ENCODE results near the gene MRPL43. TPM values are rescaled to one million over a fixed set of nuclear protein-coding genes. Genes with fewer than 3 reads are reported as not detected.

Gene MRPL43
- total RNA-seq, 1 experiment from 2014 or later, result 92.1 TPM

DNA sequence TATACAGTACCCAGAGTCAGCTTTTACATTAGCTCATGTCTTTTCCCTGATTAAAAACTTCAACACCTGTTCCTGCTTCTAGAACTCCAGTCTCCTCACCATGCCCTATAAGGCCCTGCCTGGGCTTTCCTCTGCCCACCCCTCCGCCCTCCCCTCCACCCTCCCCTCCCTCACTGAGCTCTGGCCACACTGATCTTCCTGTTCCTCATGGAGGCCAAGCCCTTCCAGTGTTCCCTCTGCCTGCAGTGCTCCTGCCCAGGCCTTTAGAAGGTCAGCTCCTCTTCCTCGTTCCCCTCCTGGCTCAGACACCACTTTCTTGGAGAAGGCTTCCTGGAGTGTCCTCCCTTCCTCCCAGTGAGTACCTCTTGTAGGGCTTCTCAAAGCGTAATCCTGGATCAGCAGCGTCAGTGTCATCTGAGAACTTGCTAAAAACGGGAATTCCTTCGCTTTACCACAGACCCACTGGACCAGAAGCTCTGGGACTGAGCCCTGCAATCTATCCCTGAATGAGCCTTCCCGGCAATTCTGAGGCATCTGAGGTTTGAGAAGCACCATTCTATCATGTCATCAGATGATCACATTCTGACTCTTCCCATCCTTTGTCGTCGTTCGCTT lies 39.9 kb upstream of the MRPL43 start:
- H3K27me3 ChIP-seq, result no peaks in the 10 kb centered on the region
- H3K27ac ChIP-seq, result no peak overlapping the region
- no peak overlapping the region for H3K4me3 ChIP-seq
- H3K36me3 ChIP-seq, result no peaks in the 10 kb centered on the region
- H3K9me3 ChIP-seq (replicated peaks), result no peaks in the 10 kb centered on the region
- DNase-seq, result peak; percentile 43 to 47
- H3K4me1 ChIP-seq, result peaks cover 40% of the 10 kb centered on the region

DNA sequence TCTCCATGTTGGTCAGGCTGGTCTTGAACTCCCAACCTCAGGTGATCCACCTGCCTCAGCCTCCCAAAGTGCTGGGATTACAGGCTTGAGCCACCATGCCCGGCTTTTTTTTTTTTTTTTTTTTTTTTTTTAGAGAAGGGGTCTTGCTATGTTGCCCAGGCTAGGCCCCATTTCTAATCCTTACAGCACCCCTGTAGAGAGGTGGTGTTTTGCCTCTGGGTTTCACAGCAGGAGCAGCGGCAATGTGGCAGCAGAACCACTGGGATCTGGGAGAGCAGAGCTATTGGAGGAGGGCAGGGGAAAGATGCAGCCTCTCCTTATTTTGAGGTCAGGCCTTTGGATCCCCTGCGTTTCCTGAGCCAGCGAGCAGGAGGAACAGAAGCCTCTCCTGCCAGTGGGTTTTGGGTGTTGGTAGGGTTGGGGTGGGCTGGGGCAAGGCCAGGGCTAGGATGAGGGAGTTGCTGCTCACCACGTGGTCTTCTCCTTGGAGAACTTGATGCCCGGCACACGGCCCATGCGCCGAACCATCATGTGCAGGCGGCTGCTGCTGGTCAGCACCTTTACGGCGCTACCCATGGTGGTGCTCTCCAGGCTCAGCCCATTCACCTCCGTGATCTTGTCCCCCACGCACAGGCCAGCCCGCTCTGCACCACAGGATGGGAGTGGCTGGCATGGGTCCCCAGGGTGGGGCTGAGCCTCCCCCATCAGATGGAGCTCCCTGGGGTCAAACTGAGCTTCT lies 35.8 kb upstream of the MRPL43 start:
- Histone ChIP-seq H3K4me3 (no peak overlapping the region), H3K36me3 (no peaks in the 10 kb centered on the region), H3K4me1 (peaks cover 21% of the 10 kb centered on the region), H3K27me3 (no peaks in the 10 kb centered on the region), H3K27ac (no peak overlapping the region), H3K9me3 (replicated peaks) (no peaks in the 10 kb centered on the region)
- no peak for DNase-seq

DNA sequence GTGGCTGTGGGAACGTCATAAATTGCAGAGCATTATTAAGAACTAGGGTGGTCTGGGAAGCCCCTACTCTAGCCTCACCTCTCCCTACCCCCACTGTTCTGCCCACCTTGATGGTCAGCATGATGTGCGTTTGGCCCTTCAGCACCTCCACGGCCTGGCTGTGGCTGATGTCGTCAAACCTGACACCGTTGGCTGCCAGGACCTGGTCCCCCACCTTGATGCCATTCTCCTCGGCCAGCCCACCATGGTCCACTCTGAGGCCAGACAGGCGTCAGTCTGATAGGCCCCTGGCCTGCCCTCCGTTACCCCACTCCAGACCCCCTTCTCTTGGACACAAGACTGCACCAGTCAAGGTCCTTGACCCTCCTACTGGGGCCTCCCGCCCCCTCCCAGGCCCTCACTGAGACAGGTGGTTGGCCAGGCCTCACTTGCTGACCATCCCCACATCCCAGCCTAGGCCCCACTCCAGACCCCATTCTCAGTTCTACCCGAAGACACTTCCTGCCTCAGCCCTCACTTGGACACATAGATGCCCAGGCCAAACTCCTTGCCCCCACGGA lies 34.5 kb upstream of the MRPL43 start:
- Histone ChIP-seq H3K27ac (no peak overlapping the region), H3K27me3 (no peaks in the 10 kb centered on the region), H3K9me3 (replicated peaks) (no peaks in the 10 kb centered on the region), H3K4me3 (no peak overlapping the region), H3K4me1 (peaks cover 13% of the 10 kb centered on the region), H3K36me3 (no peaks in the 10 kb centered on the region)
- DNase-seq, result no peak

DNA sequence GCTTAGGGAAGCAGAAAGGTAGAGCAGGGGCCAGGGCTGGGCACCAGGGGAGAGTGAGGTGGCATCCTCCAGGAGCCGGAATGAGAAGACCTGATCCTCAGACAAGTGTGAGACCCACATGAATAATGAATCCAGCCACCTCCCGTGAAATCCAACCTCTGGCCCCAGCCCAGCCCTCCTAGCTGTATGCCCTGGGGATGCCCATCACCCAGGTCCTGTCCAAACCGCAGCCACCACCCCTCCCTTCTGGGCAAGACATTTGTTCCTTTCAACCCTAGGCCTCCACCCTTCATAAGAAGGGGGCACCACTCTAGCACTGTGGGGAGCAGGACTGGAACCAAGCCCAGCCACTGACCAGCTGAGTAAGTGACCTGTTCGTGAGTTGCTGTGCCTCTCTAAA lies 33.9 kb upstream of the MRPL43 start:
- no peak for DNase-seq
- Histone ChIP-seq H3K27me3 (no peaks in the 10 kb centered on the region), H3K36me3 (no peaks in the 10 kb centered on the region), H3K4me3 (no peak overlapping the region), H3K9me3 (replicated peaks) (no peaks in the 10 kb centered on the region), H3K27ac (no peak overlapping the region), H3K4me1 (peaks cover 9% of the 10 kb centered on the region)

DNA sequence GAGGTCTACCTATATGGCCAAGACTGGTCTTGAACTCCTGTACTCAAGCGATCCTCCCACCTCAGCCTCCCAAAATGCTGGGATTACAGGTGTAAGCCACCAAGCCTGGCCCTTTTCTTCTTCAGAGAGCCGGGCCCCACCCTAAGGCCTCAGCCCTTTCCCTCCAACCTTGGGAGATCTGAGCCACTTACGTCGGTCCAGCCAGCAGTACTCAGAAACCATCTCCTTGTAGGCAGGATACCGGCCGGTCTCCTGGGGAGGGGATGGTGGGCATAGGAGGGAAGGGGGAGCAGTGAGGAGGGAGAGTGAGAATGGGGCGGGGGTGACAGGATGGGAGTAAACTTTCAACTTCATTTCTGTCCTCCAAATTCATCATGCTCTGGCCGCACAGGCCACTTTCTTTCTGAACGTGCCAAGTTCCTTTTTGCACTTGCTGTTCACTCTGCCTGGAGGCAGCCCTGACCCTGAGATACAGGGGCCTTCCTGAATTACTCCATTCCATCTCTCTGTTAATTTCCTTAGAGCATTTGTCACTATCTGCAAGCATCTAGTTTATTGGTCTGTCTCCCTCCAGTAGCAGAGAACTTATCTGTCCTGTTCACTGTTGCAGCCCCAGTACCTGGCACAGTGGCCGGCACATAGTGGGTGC lies 33.3 kb upstream of the MRPL43 start:
- Histone ChIP-seq H3K4me3 (no peak overlapping the region), H3K27ac (no peak overlapping the region), H3K9me3 (replicated peaks) (no peaks in the 10 kb centered on the region), H3K27me3 (no peaks in the 10 kb centered on the region), H3K4me1 (peaks cover 9% of the 10 kb centered on the region), H3K36me3 (no peaks in the 10 kb centered on the region)
- no peak for DNase-seq

DNA sequence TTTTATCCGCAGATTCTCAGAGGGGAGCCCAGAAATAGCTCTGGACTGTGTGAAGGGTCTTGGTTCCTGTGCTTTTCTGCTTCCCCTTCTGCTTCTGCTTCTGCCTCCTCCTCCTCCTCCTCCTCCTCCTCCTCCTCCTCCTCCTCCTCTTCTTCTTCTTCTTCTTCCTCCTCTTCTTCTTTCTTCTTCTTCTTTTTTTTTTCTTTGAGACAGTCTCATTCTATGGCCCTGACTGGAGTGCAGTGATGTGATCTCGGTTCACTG lies 32.1 kb upstream of the MRPL43 start:
- Histone ChIP-seq H3K36me3 (no peaks in the 10 kb centered on the region), H3K27me3 (no peaks in the 10 kb centered on the region), H3K9me3 (replicated peaks) (no peaks in the 10 kb centered on the region), H3K4me1 (peaks cover 17% of the 10 kb centered on the region), H3K4me3 (peak overlapping the region; percentile 54), H3K27ac (no peak overlapping the region)
- DNase-seq, result no peak

DNA sequence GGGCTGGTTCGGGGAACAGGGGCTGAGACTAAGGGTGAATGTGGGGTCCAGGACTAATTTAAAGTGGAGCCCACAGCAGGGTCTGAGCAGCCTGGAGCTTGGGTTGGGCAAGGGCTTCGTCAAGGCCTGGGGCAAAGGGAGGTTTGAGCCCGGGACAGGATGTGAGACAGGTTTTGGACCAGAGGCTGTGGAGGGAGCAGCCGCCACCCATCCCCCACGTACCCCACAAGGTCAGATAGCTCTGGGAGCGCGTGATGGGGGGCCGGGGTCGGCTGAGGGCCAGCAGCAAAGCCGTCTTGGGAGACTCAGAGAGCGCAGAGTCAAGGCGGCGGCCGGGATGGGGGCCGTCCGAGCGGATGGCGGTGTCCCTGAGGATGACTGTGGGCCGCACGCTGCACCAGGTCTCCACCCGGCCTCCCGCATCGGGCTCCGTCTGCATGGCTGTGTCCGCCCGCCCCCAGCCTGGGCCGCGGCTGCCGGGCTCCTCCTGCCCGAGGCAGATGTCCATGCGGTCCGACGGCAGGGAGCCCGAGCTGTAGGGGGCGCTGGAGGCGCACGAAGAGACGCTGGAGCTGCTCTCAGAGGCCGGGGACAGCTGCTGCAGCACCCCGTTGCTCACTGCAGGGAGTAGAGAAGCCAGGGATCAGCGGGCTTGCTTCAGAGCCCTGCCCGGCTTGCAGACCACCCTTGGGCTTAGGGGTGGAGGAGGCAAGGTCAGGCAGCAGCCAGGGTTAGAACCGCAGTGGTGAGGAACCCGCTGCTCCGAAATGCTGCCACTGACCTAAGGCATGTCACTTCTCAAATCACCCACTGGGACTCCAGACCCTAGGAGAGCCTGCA lies 31.5 kb upstream of the MRPL43 start:
- peak; percentile 98 for DNase-seq
- peak overlapping the region; percentile 14; the same call in 1 of the 2 replicates for H3K27ac ChIP-seq
- H3K36me3 ChIP-seq, result no peaks in the 10 kb centered on the region
- H3K27me3 ChIP-seq, result no peaks in the 10 kb centered on the region
- no peaks in the 10 kb centered on the region for H3K9me3 ChIP-seq (replicated peaks)
- peaks cover 20% of the 10 kb centered on the region for H3K4me1 ChIP-seq
- H3K4me3 ChIP-seq, result peak overlapping the region; percentile 54

DNA sequence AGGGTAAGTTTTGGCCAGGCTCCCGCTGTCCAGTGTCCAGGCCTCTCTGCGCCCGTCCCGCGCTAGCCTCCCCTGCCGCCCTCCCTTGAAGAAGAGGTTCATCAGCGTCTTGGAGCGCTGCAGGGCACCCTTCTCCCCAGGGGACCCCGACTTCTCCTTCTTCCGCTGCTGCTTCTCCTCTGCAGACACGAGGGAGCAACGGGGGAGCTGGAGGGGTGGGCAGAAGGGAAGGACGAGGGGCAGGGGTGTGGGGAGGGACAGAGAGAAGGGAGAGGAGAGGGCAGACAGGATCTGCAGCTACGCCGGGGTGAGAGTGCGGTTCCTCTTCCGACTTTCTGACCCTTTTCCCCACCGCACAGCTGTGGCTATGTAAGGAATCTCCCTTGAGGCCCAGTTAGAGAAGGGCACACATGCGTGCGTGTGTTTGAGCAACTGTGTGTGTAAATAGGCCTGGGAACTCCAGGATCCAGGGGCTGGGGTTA lies 30.9 kb upstream of the MRPL43 start:
- no peaks in the 10 kb centered on the region for H3K36me3 ChIP-seq
- DNase-seq, result peak; percentile 52 to 72

DNA sequence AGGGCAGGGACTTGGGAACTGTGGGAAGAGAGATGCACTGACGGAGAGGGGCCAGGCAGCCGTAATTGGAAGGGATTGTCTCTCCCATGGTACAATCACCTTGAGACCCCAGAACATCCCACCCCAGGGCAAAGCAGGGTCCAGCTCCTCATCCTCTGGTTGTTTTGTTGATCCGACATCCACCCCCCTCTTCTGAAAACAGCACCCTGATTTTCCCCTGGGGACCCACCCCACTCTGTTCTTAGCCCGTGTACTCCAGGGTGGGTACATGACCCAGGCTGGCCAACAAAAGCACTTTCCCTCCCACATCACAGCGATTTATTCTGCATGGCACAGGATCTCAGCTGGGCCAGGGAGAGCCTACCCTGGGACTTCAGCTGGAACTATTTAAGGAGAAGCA lies 29.5 kb upstream of the MRPL43 start:
- Histone ChIP-seq H3K4me1 (peaks cover 34% of the 10 kb centered on the region), H3K27me3 (no peaks in the 10 kb centered on the region), H3K27ac (no peak overlapping the region), H3K4me3 (no peak overlapping the region), H3K9me3 (replicated peaks) (no peaks in the 10 kb centered on the region), H3K36me3 (no peaks in the 10 kb centered on the region)
- DNase-seq, result no peak

More for the DNA sequence above, 30.9 kb upstream of the MRPL43 start:
- H3K4me3 ChIP-seq, result peak overlapping the region; percentile 54
- no peaks in the 10 kb centered on the region for H3K9me3 ChIP-seq (replicated peaks)
- peaks cover 23% of the 10 kb centered on the region for H3K4me1 ChIP-seq
- H3K27me3 ChIP-seq, result no peaks in the 10 kb centered on the region
- H3K27ac ChIP-seq, result peak overlapping the region; percentile 14; the same call in 1 of the 2 replicates

DNA sequence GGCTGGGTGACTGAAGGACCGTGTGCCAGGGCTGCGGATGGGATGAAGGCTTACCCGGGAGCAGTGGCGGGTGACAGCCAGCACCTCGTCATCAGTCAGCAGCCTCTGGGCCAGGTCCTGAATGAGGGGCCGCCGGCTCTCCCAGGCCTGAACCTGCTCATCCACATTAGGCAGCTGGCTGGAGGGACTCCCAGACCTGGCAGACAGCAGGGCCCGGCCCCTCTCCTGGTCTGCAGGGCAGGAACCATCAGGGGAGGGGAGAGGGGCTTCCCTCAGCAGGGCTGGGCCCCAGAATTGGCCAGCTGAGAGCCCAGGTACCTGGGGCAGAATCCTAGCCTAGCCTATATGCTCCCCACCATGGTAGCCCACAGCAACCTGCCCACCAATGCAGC lies 28.3 kb upstream of the MRPL43 start:
- H3K4me3 ChIP-seq, result no peak overlapping the region
- DNase-seq, result no peak
- H3K4me1 ChIP-seq, result peaks cover 34% of the 10 kb centered on the region
- no peaks in the 10 kb centered on the region for H3K27me3 ChIP-seq
- H3K36me3 ChIP-seq, result no peaks in the 10 kb centered on the region
- no peak overlapping the region for H3K27ac ChIP-seq
- no peaks in the 10 kb centered on the region for H3K9me3 ChIP-seq (replicated peaks)

DNA sequence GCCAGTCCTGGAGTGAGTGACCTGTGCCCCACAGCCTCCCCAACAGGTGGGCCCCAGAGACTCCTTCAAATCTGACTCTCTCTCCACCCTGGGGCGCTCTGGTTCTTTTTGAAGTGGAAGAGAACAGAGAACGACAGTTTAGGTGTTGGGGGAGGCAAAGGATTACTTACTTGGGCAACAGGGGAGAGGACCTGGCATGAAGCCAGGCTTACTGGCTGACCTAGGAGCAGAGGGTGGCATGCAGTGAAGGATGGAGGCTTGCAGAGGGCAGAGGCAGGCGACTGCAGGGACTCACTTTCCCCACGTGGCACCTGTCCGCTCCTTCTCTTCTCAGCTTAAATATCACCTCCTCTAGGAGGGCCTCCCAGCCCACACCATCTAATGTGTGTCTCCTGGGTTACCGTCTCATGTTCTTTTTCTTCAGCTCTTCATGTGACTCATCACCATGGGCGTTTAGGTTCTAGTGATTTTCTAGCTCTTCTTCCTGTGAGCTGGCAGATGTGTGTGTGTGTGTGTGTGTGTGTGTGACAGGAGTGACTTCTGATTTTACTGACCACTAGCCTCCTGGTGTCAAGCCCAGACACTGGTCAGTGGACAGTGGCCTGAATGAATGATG lies 27.8 kb upstream of the MRPL43 start:
- no peaks in the 10 kb centered on the region for H3K36me3 ChIP-seq
- no peak overlapping the region for H3K27ac ChIP-seq
- no peaks in the 10 kb centered on the region for H3K9me3 ChIP-seq (replicated peaks)
- no peak overlapping the region for H3K4me3 ChIP-seq
- H3K4me1 ChIP-seq, result peaks cover 34% of the 10 kb centered on the region
- peak in 1 of 2 experiments; percentile 42 for DNase-seq
- H3K27me3 ChIP-seq, result no peaks in the 10 kb centered on the region

DNA sequence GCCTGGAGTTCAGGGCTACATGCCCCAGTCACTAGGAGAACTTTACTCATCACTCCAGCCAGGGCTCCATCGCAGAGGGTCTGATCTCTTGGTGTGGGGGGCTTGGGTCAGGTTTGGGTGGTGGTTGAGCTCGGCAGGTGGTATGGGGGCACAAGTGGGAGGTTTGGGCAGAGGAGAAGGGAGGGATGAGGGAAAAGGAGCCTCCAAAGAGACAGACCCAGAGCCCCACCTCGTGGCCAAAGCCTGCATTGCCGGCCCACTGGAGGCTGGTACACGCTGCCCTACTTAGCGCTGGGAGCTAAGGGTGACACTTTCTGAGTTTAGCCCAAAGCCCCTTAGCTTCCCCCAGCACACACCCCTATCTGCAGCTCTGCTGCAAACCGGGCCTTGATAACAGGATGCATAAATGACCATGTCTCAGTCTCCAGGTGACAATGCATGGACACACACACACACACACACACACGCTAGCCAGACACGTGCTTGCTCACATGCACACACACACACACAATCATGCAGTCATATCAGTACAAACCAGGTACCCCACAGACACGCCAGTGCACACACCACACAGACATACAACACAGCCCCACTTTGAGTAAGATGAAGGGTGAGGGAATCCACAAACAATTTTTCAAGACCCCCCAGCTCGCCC lies 27.1 kb upstream of the MRPL43 start:
- DNase-seq, result peak; percentile 86 to 94
- Histone ChIP-seq H3K36me3 (no peaks in the 10 kb centered on the region), H3K9me3 (replicated peaks) (no peaks in the 10 kb centered on the region), H3K4me1 (peaks cover 34% of the 10 kb centered on the region), H3K27ac (no peak overlapping the region), H3K4me3 (no peak overlapping the region), H3K27me3 (no peaks in the 10 kb centered on the region)

DNA sequence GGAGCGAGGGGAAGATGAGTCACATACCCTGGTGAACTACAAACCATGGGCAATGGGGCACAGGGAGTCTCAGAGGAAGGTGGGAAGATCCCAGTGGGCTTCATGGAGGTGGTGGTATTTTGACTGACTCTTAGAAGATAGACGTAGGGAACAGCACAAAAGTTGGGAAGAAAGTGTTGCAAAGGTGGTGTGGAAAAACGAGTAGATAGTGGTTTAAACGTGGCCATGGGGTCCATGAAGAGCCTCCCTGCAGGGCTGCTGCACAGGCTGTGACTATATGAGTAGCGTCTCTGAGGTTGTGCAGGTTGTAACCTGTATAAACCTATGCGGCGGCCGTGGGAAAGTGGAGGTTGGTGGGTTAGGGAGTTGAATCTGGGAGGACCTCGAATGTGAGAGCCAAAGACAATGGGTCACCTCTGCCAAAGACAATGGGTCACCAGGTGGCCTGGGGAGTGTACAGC lies 26.1 kb upstream of the MRPL43 start:
- no peak overlapping the region for H3K4me3 ChIP-seq
- no peak for DNase-seq
- H3K9me3 ChIP-seq (replicated peaks), result no peaks in the 10 kb centered on the region
- H3K27ac ChIP-seq, result no peak overlapping the region
- no peaks in the 10 kb centered on the region for H3K27me3 ChIP-seq
- no peaks in the 10 kb centered on the region for H3K36me3 ChIP-seq
- peaks cover 39% of the 10 kb centered on the region for H3K4me1 ChIP-seq

Measured in SJCRH30 (cell line).